Inflammatory macrophage treated with lipopolysaccharide for 4 hours (primary cell): ENCODE data around the gene UGT3A2.
"Not testable (repeated sequence)": the region's sequence is repeated elsewhere in the genome, so short reads cannot be mapped to it uniquely, and the experiment has no call there.

Experiments
- DNase-seq: peaks from one replicate; pipeline ENCODE4 v3.0.0-alpha.2; 2020

Gene UGT3A2

DNA sequence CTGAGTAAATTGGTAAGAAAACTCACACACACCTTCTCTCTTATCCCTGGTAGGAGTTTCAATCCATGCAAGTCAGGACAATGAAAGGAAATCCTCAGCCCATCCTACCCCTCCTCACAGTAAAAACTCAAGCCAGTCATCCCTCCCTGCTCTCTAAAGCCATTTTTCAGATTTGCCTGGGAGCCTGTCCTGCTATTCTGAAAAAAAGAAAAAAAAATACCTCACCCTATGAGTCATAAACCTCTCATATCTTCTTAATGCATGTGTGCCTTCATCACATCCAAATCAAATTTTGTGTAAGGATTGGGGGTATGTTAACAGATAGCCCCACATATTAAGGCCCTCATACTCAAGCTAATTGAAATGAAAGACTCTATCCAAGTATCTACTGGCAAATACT, 14.1 kb downstream of the UGT3A2 start:
- DNase-seq = no peak

DNA sequence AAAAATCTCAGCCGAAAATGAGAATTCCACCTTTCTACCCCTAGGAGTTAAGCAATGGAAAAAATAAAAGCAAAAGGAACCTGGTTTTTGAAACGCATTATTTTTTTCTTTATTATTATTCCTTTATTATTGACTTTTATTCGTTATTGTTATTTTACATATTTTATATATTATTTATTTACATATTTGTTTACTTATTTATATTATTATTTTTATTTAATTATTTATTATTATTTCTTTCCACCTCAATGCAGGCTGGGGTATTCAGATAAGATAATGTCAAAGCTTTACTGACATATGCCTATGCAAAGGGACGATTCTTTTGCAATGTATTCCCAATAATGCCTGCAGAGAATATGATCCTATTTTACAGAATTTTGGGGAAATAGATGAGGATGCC, 16.7 kb downstream of the UGT3A2 start:
- no peak for DNase-seq

DNA sequence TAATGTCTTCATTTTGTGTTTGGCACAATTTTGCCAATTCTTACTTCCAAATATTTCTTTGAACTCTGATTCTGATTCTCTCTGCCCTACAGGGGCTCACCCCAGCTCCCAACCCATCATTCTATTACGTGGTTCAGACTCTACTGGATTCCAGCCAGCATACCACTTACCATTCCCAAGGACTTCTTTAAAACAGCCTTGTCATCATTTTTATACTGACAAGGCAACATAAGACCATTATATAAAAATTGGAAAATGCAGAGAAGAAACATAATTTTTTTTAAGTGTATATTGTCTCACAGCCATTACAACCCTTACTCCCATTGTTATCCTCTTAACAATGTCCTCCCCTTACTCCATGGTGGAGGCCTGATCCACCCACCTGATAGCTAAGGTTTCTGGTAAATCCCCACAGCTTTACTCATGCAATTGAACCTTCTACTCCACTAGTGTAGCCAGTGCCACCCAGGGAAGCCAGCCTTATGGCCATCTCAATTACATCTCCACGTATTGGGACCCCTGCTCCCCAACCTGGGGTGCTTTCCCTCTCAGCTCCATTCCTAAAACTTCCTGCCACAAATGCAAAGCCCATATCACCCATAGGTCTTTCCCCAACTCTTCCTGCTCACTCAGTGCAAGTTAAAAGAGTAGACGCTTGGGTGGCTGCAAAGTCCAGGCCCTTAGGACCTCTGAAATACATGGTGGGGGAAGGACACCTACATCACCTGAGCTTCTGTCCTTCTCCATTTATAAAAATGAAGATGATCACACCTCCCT, 19.1 kb downstream of the UGT3A2 start:
- no peak for DNase-seq

DNA sequence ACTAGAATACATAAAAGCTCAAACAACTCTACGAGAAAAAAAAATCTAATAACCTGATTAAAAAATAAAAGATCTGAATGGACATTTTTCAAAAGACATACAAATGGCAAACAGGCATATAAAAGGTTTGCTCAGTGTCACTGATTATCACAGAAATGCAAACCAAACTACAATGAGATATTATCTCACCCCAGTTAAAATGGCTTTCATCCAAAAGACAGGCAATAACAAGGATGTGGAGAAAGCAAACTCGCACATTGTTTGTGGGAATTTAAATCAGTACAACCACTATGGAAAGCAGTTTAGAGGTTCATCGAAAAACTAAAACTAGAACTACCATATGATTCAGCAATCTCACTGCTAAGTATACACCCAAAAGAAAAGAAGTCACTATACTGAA, 20.8 kb downstream of the UGT3A2 start:
- DNase-seq = no peak

GRCh38 chr5:36041537-36041845, 25.2 kb downstream of the UGT3A2 start:
- DNase-seq = no peak

- DNase-seq = no peak
Measured at GRCh38 chr5:36040651-36041536, 25.8 kb downstream of the UGT3A2 start.

DNA sequence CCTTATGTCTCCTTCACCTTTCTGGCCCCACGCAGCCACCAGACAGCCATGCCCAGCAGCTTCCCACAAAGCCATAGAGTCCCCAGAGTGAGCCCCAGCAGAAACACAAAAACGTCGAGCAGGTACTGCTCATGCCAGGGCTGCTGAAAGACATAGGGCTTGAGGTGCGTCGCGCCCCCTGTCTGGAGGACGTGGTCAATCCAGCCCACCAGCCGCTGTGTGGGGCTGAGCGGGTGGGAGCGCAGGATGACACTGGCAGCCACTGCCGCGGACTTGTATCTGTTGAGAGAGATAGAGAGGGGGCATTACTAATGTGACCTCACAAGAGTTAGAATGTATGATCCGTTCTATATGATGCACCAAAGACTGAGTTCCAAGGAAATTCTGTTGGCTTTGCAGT, 31.0 kb downstream of the UGT3A2 start:
- no peak for DNase-seq

- not testable (repeated sequence) for DNase-seq
Measured at GRCh38 chr5:36034536-36035134, 32.0 kb downstream of the UGT3A2 start.

DNA sequence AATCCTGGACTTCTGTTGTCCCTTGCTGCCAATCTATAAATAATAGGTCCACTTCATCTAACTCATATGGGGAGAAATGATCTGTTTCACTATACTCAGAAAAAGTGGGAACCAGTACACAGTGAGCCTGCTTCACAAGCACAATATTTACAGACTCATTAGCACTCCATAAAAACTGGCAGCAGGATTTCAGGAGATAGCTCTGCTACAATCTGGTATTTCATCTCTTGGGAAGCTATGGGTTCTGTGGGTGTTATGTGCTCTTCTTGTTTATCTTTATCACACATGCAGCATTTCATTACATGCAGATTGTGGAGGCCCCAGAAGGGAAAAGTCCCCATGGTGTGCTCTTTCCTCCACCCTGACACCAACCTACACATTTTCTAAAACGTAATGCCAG, 33.2 kb downstream of the UGT3A2 start:
- no peak for DNase-seq

DNA sequence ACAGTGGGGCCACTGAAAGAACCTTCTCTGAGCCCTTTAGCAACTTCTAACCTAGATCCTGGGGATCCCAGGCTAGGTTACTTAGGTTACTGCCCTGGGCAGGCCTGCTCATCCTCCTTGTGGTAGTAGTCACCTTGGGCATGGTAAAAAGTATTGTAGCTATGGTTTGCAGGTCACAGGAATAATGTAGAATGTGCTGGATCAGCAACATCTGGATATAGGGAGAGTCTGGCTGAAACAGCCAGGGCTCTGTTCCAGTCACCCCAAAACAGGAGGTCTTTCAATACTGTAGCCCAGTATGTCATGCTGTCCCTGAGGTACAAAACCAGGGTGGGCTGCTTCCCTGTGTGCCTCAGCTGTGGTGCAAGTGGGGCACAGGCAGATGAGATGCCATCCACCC, 33.6 kb downstream of the UGT3A2 start:
- no peak for DNase-seq

DNA sequence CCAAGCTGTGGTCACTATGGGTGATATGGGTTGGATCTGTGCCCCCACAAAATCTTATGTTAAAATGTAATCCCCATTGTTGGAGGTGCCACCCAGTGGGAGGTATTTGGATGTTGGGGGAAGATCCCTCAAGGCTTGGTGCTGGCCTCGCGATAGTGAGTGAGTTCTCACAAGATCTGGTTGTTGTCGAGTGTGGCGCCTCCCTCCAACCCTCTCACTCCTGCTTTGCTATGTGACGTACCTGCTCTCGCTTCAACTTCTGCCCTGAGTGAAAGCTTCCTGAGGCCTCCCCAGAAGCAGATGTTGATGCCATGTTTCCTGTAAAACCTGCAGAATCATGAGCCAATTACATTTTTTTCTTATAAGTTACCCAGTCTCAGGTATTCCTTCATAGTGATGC, 35.5 kb downstream of the UGT3A2 start:
- no peak for DNase-seq

DNA sequence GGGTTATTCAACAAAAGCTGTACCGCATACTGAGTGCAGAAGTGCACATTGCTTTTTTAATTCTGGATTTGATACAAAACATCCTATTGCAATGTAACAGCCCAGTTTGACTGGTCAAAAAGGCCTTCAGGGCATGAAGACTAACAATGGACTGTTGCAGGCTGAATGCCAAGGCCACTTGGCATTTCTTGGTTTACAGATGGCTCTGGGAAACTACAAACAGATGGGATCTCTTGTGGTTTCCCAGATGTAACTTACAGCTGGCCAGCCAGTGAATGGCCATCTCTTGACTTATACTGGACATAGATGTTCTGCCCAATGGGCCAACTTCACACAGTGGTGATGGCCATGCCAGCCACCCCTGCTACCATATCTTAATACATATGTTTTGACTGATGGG, 36.8 kb downstream of the UGT3A2 start:
- no peak for DNase-seq

GRCh38 chr5:36028816-36029465, 37.7 kb downstream of the UGT3A2 start:
- no peak for DNase-seq

- DNase-seq = no peak
Measured at GRCh38 chr5:36027711-36028110, 39.0 kb downstream of the UGT3A2 start.

DNA sequence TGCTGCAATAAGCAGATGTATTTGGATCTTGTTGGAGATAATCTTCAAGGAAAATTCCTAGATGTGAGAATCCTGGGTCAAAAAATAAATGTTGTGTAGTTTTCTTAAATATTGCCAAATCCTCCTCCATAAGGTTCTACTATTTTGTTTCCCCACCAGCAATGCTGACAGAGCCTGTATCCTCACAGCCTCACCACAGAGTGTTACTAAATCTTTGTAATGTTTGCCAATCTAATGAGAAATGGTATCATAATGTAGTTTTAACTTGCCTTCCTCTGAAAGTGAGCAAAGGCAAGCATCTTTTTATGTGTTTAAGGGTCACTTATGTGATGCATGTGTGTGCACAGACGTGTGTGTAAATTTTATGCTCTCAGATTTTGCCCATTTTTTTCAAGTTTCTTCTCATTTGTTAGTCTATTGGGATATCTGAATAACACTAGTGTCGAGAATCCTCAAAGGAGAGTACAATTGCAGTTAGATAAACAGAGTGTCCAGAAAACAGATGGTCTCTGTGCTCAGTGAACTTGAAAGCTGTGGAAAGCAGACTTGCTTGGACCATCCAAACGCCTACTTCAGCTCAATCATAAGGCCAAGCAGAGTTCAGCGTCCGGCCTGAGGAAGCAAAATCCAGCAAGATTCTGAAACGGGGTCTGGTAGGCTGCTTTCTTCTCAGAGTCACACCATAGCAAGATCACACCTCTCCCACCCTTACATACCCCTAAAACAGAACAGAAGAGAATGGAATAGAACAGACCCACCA, 39.8 kb downstream of the UGT3A2 start:
- no peak for DNase-seq

GRCh38 chr5:36022246-36022645, 44.4 kb downstream of the UGT3A2 start:
- DNase-seq = not testable (repeated sequence)

DNA sequence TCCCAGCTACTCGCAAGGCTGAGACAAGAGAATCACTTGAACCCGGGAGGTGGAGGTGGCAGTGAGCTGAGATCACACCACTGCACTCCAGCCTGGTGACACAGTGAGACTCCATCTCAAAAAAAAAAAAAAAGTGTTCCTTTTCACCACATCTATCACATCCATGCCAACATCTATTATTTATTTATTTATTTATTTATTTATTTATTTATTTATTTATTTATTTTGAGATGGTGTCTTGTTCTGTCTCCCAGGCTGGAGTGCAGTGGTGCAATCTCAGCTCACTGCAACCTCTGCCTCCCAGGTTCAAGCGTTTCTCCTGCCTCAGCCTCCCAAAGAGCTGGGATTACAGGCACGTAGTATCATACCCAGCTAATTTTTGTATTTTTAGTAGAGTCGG, 47.1 kb downstream of the UGT3A2 start:
- DNase-seq = not testable (repeated sequence)

- no peak for DNase-seq
Measured at GRCh38 chr5:36017622-36018021, 49.1 kb downstream of the UGT3A2 start.

- DNase-seq = no peak
Measured at GRCh38 chr5:36017004-36017403, 49.7 kb downstream of the UGT3A2 start.

- DNase-seq = no peak
Measured at GRCh38 chr5:36013182-36013581, 53.5 kb downstream of the UGT3A2 start.

GRCh38 chr5:36009698-36010097, 57.0 kb downstream of the UGT3A2 start:
- DNase-seq = no peak

DNA sequence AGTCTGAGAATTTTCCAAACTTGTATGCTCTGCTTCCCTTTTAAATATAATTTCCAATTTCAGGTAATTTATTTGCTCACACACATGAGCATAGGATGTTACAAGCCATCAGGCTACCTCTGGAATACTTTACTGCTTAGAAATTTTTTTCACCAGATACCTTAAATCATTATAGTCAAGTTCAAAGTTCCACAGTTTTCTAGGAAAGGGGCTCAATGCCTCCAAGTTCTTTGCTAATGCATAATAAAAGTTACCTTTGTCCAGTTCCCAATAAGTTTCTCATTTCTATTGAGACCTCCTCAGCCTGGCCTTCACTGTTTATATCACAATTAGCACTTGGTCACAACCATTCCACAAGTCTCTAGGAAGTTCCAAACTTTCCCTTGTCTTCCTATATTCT, 59.3 kb downstream of the UGT3A2 start:
- DNase-seq = no peak

DNA sequence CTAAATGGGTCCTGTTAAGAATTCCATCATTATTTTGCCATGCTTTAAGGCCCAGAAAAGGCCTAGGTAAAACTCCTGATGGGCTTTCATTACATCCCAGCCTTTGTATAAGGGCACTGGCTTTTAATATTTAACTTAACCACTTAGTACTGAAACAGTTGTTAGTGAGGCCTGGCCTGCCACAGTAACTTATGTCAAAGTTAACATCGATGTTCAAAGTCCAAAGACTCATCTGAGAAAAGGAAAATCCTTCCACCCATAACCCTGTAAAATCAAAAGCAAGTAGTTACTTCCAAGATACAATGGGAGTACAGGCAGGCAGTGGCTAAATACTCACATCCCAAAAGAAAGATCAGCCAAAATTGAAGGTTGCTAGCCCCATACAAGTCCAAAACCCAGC, 60.5 kb downstream of the UGT3A2 start:
- DNase-seq = no peak
